Superior temporal gyrus (tissue), 1 donor: ENCODE results near the gene ETFB.
"Not testable (repeated sequence)": the region's sequence is repeated elsewhere in the genome, so short reads cannot be mapped to it uniquely, and the experiment has no call there.

ENCODE experiments used
- DNase-seq: peaks from one replicate; pipeline ENCODE4 v3.0.0-alpha.2; 2016; ENCODE audit errors: extremely low spot score

The ETFB gene

DNA sequence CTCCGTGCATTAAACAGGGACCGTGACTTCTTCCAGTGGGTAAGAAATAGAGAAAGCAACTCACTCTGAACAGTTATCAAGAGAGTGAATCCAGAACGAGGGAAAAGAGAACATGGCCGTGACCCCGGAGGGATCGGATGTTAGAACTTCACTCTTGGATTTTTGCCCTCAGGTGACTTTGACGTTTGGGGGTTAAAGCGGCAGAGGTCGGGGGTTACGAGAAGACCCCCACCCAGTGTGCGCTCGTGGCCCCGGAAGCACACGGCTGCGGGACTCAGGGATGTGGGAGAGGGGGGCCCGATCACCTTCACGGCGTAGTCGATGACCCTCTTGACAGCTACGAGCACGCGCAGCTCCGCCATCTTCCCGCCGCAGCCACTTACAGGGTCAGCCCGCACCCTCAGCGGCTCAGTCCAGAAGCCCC lies at the start of gene ETFB:
ETFB (minus strand) TSS at position 424 of the 424 bp plus-strand sequence; CDS start at position 362, 62 bp downstream.
- DNase-seq, result no peak

DNA sequence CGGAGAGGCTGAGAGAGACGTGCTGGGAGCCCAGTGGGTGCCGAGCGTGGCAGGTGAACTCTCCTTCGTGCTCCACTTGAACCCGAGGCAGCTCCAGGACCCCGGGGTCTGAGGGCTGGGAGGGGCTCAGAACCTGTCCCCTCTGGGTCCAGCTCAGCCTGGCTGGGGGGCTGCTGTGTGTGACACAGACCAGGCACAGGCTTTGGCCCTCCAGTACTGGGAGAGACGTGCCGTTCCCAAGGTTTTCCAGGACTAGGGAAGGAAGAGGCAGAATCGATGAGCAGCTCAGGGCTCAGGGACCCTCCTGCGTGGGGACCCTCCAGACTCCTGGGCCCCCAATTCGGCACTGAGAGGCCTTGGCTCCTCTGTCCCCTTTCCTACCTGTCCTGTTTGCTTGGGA lies 49.0 kb upstream of the ETFB start:
- no peak for DNase-seq

DNA sequence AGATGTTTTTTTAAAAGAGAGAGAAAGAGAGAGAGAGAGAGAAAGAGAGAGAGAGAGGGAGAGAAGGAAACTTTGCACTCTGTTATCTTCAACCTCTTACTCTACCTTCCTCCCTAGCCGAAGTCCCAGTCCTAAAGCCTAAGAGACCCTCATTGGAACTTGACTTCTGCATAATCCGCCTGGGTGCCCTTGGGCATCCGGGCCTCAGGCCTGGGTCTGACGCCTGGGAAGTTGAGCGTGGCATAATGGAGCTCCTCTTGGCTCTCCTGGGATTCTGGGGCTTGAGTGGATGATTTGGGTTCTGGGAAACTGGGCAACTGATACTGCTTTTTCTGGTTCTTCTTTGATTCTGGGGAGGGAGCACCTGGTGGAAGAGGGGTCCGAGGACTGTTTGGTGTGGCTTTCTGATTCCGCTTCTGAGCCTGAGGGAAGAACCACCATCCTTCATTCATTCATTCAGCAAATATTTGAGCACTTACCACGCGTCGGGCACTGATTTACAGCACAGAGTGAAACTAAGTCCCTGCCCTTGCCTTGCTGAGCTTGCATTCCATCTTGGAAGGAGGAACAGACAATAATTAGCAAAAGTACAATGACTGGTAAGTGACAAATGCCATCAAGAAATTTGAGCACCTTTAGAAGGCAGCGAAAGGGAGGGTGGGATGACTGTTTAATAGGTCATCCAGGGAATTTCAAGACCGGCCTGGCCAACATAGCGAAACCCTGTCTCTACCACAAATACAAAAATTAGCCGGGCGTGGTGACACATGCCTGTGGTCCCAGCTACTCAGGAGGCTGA lies 45.0 kb upstream of the ETFB start:
- DNase-seq, result no peak

DNA sequence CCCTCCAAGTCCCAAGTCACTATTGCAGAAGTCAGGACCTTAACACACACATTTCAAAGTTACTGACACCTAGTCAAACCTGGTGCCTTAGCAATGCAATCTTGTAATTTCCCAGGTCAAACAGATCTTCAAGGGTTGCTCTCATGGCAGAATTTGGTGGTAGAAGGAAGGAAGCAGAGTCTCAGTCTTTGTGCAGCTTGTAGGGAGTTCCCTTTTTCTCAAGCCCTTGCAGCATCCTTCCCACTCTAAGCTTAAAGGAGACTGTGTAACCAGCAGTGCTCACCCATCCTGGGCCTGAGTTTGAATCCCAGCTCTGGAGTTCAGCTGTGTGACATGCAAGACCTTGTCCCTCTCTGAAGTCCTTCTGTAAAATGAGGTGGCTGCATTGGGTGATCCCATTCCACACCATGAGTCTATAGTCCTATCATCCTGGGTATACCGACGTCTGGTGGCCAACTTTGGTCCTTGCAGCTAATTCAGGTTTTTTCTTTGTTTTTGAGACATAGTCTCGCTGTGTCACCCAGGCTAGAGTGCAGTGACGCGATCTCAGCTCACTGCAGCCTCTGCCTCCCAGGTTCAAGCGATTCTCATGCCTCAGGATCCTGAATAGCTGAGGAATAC lies 41.4 kb upstream of the ETFB start:
- no peak for DNase-seq

DNA sequence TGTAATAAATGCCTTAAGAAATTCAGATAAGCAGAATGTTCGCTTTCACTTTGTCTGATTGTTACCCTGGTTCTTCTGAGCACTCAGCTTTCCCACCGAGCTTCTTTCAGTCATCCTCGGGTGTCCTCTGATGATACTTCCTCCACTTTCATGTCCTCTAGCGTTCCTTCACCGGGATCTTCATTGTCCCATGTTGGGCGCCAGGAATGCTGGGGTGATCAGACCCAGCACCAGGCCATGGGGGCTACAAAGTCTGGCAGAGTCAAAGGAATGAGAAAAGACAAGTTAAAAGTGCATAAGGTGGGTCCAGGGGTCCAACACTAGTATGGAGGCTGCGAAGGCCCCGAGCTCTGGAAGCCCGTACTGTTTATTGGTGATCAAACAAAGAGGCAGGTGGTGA lies 35.9 kb upstream of the ETFB start:
- no peak for DNase-seq

DNA sequence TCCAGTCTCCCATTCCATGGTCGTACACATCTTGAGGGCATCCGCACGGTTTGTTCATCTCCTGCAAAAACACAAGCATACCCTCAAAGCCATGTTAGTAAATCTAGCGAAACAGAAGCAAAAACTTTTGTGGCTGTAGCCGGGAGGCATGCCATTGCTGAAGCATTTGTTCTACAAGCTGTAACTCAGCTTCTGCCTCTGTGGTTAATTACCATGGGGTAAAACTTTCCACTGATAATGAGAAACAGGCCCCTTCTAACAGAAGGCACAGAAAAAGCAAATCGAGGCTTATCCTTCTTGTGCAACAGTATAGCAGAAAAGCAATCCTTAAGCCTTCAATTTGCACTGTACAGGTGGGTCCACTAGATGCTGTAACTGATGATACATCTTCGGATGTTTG lies 33.7 kb upstream of the ETFB start:
- DNase-seq, result not testable (repeated sequence)

DNA sequence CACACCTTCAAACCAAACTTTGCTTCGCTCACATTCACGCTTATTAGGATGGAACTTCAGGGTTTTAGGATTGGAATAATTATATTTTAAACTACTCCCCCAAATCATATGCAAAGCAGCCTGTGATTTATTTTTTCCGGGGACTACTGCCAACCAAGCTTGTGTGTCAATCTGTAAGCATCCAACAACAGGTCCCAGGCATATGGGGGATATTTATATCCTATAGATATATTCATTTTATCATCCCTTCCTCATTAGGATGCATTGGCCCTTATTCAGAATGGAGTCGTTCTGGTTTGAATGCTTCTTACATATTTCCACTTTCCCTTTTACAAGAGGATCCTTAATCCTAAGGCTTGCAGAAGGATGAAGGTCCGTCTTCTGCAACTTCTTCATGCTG lies 33.0 kb upstream of the ETFB start:
- DNase-seq, result no peak

DNA sequence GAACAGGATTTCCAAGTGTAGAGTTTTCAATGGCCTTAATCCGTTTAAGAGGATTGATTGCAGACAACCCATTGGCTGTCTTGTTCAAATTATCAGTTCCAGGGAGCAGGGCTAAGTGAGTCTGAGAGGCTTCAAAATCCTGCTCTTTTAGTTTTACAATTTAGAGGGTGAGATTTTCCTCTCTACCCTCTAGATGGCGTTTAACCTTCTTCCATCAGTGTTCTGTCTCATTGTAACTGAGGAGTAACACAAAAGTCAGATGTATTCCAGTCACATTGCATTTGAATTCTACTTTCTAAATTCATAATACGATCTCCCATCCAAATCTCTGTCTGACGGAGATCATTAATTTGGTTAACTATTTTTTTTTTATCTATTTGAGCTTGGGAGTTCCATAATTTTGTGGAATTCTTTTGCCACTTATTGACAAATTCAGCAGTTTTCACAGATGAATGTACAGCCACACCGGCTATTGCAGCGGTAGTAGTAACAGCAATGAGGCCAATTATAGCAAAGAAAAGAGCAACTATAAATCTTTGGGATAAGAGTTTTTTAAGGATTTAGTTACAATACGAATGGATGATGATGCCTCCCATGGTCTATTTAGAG lies 32.0 kb upstream of the ETFB start:
- peak; percentile 73 for DNase-seq

DNA sequence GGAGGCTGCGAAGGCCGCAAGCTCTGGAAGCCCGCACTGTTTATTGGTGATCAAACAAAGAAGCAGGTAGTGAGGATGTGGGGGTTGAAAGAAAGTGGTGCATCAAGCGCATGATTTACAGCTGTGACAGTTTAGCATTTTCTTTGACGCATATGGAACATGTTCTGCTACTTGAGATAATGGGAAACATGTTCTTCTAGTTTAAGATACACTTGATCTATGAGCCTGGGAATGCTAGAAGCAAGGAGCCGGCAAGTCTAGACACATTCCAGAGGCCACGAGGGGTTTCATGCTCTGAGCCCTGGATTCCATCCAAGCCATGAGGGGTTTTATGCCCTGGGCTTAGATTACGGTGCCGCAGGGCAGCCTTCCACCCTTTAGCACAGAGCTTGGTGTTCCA lies 31.3 kb upstream of the ETFB start:
- DNase-seq, result not testable (repeated sequence)

DNA sequence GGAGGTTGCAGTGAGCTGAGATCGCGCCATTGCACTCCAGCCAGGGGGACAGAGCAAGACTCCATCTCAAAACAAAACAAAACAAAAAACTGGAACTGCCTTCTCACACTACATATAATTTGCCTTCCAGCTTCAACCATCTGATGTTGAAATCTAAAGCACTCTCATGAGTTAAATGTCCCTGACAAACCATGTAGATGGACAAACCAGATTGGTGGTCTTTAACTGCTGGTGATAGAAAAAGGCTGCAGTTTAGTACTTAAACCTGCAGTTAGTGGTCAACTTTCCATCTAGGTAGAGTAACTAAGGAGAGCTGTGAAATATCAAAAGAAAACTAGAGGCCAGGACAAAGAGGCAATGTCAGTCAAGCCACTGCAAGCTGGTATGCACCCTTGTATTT lies 30.0 kb upstream of the ETFB start:
- no peak for DNase-seq

DNA sequence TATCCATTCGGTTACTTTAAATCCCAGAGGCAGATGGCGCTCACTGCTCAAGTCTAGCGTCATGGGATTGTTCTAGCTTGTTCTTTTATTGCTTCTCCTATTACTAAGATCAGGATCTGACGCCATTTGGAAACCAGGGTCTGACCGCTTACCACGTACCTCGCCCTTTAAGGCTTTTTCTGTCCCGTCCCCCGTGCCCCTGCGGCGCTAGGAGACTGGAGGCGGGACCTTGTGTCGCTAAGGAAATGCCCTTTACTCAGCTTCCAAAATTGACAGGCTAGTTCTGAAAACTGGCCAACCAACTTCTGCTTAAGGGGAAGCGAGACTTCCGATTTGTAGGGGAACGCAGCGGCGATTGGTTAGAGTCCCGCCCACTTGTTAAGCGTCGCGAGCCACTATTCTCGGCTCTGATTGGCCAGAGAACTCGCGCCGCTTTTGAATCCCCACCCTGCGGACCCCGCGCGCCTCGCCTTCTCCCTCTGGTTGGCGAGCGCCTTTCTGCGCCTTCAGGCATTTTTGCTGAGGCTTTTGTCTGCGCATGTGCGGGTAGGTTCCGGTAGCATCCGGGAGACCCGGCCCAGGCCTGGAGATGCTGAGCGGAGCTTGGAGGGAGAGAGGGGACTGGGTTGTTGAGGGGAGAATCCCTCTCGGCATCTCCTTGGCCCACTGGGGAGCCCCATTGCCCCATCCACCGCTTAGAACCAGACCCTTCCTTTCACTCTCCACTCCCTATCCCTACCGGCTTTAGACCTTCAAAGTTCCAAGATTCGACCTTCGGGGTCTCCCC lies 28.1 kb upstream of the ETFB start:
- peak; percentile 97 for DNase-seq

DNA sequence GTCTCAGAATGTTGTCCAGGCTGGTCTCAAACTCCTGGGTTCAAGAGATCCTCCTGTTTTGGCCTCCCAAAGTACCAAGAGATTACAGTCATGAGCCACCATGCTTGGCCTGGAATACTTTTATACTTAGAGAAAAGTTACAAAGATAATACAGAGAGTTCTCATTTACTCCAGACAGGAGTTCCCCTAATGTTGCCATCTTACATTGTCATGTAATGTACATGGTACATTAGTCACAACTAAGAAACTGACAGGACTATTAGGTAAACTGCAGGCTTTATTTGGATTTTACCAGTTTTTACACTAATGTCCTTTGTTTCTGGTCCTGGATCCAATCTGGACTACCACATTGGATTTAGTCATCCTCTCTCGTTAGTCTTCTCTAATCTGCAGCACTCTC lies 26.5 kb upstream of the ETFB start:
- no peak for DNase-seq

DNA sequence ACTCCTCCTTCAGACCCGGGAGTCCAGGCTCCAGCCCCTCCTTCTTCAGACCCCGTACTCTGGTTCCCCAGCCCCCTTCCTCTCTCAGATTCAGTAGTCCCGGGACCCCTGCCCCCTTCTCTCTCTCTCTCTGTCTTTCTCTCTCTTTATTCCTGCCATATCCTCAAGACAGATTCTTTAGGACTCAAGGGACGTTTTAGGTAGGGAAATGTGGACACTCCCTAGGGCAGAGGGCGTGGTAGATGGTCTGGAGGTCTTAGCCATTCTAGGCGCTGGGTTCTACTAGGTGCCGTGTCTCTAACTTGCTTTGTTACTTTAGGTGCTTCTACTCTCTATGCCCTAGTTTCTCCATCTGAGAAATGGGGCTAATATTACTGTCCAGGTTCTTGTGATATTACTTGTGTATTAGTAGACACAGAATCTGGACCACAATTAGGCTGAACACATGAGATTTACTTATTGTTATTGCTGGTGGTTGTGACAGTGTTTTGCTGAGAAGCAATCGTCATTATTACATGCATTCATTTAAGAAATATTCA lies 25.0 kb upstream of the ETFB start:
- no peak for DNase-seq

DNA sequence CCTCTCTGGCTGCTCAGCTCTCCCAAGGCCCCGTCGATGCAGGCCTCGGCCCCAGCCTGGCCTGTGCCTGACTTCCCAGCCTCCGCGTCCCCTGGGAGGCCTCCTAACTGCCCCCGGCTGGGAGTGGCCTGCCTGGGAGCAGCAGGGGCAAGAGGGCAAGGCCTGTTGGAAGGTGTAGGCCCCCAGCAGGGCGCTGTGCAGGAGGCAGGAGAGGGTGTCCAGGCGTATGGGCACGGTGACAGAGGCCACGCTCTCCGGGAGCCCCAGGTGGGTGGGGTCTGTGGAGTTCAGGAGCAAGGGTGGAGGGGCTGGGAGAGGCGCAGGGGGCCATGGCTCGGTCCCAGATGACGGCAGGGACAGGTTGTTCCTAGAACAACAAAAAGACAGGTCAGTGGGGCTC lies 23.0 kb upstream of the ETFB start:
- DNase-seq, result no peak

DNA sequence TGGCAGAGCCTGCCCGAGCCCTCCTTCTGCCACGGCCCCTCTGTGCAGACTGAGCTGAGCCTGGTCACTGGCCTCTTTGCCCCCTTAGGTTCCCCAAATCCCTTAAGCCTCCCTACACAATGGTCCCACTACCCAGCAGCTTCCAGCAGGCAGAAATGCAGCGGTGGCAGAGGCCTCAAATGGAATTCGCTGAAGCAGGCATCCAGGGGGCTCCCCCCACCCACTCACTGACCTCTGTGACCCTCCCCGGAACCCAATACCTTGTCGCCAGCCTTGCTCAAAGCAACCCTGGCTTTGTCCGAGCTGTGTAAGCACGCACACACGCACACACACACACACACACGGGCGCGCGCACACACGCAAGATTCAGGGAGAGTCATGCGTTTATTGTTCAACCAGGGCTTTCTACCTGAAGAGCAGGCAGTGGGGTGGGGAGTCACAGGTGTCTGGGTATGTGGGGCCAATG lies 21.8 kb upstream of the ETFB start, which contains the start of gene LIM2:
LIM2 (minus strand) TSS at position 51 of the 466 bp plus-strand sequence. CDS start 531 bp downstream, outside the sequence.
- DNase-seq, result no peak

DNA sequence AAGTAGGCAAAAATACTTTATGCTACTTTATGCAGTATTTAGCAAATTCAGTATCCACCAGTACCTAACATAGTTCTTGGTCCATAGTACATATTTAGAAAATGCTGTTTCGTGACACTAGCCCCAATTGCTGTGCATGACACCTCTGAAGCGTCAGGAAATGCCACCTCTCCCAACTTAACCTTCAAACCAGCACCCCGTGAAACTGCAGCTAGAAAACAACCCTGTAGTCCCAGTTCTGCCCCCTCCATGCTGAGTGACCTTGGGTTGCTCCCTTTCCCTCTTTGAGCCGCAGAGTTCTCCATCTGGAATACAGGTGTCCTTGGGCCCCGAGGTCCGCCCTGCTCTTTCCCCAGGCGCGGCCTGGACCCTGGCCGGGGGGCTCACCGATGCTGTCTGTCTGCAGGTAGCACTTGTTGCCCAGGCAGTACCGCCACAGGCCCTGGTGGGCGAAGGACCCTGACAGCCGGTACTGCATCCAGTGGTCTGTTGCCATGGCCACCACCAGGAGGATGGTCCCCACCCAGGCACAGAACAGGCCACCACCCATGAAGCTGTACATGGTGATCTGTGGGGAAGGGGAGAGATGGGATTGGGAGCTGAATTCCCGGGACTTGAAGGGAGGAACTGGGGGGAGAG lies 20.8 kb upstream of the ETFB start:
- no peak for DNase-seq

DNA sequence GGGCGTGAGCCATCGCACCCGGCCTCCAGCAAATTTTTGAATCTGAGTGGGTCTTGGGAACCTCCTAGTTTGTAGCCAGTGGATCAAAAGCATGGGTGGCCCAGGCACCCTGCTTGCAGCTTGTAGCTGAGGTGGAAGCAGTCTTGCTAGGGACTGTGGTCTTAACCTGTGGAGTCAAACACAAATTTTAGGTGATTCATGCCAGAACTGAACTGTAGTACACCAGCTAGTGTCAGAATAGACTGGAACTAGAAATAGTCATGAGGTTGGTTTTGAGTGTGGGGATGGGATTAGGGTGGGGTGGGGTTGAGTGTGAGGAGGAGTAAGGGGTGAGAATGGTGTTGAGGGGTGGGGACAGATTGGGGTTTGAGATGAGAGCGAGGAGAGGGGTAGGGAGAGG lies 15.8 kb upstream of the ETFB start:
- no peak for DNase-seq

DNA sequence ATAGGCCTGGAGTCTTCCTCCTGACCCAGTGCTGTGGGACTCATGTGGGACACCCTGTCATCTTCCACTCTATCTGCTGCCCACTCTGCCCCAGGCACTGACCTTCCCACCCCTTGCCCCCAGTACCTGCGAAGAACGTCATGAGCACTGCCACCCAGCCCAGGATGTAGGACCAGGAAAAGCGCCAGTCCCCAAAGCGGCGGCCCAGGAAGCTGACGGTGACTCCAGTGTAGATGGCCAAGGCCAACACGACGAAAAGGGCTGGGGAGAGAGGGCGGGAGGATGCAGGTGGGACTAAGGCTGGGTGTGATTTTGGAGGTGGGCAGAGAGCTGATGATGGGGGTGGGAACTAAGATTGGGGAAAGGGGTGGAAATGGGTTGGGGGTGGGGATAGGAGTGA lies 14.2 kb upstream of the ETFB start:
- DNase-seq, result no peak

DNA sequence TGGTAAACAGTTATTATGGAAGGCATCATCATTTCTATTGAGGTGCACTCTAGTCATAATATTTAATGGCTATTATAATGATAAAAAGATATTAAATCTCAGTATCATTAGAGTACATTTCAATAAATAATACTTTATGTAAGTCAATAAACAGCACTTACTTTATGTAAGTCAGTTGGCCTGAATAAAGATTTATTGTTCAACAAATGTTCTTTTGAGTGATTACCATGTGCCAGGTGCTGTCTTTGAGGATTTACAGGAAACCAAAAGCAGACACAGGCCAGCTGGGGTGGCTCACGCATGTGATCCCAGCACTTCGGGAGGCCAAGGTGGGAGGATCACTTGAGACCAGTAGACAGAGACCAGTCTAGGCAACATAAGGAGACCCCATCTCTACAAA lies 11.2 kb upstream of the ETFB start:
- DNase-seq, result no peak

DNA sequence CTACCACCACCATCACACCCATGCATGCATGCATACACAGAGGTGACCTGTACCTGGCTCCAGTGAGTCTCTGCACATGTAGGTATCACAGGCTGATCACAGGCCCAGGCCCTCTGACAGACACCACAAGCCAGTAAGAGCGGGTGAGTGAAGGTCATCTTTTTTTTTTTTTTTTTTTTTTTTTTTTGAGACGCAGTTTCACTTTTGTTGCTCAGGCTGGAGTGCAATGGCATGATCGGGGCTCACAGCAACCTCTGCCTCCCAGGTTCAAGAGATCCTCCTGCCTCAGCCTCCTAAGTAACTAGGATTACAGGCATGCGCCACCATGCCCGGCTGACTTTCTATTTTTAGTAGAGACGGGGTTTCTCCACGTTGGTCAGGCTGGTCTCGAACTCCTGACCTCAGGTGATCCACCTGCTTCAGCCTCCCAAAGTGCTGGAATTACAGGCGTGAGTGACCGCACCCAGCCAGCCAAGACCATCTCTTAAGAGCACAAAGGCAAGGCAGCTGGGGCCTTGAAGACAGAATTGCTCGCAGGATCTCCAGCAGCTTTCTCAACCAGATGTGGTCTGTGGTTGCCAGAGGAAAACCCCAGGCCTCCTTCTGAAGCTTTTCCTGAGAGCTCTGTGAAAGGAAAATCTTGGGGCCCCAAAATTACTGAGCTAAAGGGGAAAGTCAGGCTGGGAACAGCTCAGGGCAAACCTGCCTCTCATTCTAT lies 9.5 kb upstream of the ETFB start:
- no peak for DNase-seq
